A549 treated with GW870086 at 1 μM for 4 hours (cell line): Measurements from ENCODE around the gene SLC43A3. TPM values are rescaled to one million over a fixed set of nuclear protein-coding genes. Genes with fewer than 3 reads are reported as not detected.

Experiments
- total RNA-seq: library from RNA; stranded (reverse); fragments of 200-300 nt; extraction: Qiagen RNA extraction; gene quantifications from 5 replicates; pipeline ENCODE4 v1.2.3, GENCODE V29; 2022; ENCODE audit warnings: low read depth

Gene SLC43A3
- total RNA-seq, result 0.26 to 1.3 TPM (median 0.53 TPM) in 5 replicates

DNA sequence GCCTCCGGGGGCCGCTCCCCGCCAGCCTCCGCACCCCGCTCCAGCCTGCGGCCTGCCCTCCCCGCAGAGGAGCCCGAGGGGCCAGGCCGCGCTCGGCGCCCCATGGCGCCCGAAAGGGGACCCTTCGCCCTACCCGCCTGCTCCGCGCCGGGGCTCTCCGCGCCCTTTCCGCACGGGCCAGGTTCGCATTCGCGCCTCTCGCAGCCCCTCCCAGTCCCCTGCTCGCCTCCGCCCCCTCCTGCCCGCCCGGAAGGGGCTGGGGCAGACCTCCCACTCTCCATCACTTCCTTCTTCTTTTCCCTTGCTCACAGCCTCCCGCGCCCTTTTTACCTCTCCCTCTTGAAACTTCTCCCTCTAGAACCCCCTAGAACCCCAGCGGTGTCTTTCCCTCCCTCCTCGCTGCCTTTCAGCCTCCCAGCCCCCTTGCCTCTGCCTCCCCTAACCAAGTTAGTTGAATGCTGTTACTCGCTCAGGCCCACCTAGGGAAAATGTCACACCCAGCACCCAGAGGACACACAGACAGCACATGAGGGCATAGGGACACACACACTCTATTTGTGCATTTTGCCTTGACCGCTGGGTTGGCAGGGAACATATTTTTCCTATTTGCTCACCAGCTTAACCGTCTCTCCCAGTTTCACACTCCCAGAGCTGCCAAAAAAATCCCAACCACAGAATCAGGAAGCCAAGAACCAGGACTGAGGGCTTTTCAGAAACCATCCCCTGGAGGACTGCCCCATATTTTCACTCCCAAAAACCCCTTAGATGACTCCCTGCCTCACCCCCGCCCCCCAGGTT is at the start of gene SLC43A3:
TSS of gene SLC43A3 (minus strand) at position 193 of the 798 bp plus-strand sequence. CDS start 949 bp downstream, outside the sequence.

DNA sequence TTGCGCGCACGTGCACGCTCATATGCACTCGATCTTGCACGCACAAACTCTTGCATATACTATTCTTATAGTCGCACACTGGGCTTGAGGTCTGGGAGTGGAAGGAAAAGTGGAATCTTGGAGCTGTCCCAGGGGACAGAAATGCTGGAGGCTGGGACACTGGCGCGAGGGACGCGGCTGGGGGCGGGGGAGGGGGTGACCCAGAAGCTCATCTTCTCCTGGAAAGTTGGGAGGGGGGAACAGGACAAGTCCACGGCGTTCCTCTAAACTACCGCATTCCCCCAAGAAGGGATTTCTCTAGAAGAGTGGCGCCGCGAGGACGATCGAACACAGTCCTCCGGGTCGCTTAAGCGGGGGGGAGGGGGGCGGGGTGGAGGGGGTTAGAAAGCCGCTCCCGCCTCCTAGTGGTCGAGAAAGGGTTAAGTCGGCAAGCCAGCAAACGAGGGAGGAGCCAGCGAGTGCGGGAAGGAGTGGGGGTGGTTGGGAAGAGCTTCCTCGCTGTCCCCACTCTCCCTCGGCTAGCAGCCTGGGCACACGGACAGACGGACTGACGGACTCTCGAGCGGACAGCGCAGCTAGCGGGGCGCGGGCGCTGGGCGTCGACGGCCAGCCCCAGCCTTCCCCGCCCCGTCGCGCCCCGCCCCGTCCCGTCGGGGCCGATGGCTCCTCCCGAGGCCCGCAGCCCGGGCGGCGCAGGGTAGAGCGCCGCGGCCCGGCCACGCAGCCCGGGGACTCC is 33.3 kb upstream of the SLC43A3 start, which contains the start of gene RTN4RL2:
TSS of gene RTN4RL2 (plus strand) at position 507 of the 736 bp plus-strand sequence. CDS start 338 bp downstream, outside the sequence.

DNA sequence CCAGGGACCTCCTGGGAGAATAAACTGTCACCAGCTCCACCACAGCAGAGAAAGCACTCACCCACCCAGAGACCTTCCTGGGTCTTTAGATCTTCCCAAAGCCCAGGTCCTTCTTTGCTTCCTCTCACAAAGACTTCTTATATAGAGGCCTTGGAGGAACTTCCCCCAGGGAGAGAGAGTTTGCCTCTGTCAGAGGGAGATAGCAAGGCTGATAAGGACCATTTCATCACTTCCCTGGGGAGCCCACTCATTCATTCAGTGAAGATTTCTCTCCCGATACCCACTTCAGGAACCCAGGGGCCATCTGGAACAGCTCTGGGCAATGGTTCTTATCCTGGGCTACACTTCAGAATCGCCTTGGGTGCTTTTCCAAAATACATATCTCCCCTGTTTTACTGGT is 36.4 kb downstream of the SLC43A3 start, which contains the start of gene PRG2:
TSS of gene PRG2 (minus strand) at position 116 of the 400 bp plus-strand sequence. CDS start 706 bp downstream, outside the sequence.

DNA sequence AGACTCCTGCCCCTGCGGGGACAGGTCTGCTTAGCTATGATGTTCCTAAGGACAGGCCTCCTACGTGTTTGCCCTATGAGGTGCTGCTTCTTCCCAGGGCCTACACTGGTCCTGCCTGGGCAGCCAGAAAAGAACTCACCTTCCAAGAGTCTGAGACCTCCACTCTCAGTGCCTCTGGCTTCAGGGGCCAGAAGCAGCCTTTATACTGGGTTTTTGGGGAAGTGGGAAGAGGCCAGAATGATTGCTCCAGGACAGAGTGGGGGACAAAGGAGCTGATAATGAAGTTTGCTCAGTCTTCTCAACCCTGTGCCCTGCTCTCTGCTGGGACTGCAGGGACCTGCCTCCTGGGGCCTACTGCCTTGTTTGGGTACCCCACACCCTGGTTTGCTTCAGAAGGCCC is 45.9 kb downstream of the SLC43A3 start, which contains the start of gene PRG3:
TSS of gene PRG3 (minus strand) at position 176 of the 400 bp plus-strand sequence. CDS start 442 bp downstream, outside the sequence.

Other genes starting within 250 kb of the SLC43A3 start
- not detected in 5 replicates for gene LRRC55, start 245.2 kb downstream of the SLC43A3 start, total RNA-seq
- gene APLNR, start 189.9 kb downstream of the SLC43A3 start, total RNA-seq, result 0.05 TPM in 1 of 5 replicates, not detected in the others
- 71.5 to 93.7 TPM (median 88.7 TPM) in 5 replicates for gene TNKS1BP1, start 102.2 kb downstream of the SLC43A3 start, total RNA-seq
- 204 to 235 TPM (median 224 TPM) in 5 replicates for gene SSRP1, start 91.2 kb downstream of the SLC43A3 start, total RNA-seq
- gene P2RX3, start 88.8 kb downstream of the SLC43A3 start, total RNA-seq, result 0.08 to 0.17 TPM (median 0.11 TPM) in 4 of 5 replicates, not detected in the other
- not detected in 5 replicates for gene PRG3, start 46.0 kb downstream of the SLC43A3 start, total RNA-seq
- gene PRG2, start 36.5 kb downstream of the SLC43A3 start, total RNA-seq, result not detected in 5 replicates
- gene RTN4RL2, start 33.4 kb upstream of the SLC43A3 start, total RNA-seq, result 50.4 to 95.0 TPM (median 89.7 TPM) in 5 replicates
- 1.9 to 2.8 TPM (median 2.6 TPM) in 5 replicates for gene SLC43A1, start 88.6 kb upstream of the SLC43A3 start, total RNA-seq
- 141 to 185 TPM (median 160 TPM) in 5 replicates for gene TIMM10, start 103.6 kb upstream of the SLC43A3 start, total RNA-seq
- not detected in 5 replicates for gene SMTNL1, start 110.5 kb upstream of the SLC43A3 start, total RNA-seq
- 35.0 to 43.1 TPM (median 41.4 TPM) in 5 replicates for gene UBE2L6, start 140.6 kb upstream of the SLC43A3 start, total RNA-seq
- 0.34 to 1.2 TPM (median 0.87 TPM) in 5 replicates for gene SERPING1, start 170.6 kb upstream of the SLC43A3 start, total RNA-seq
- 0.11 to 0.59 TPM (median 0.32 TPM) in 4 of 5 replicates, not detected in the other for gene YPEL4, start 222.8 kb upstream of the SLC43A3 start, total RNA-seq
- 25.7 to 31.9 TPM (median 29.2 TPM) in 5 replicates for gene CLP1, start 230.6 kb upstream of the SLC43A3 start, total RNA-seq
- gene ZDHHC5, start 241.0 kb upstream of the SLC43A3 start, total RNA-seq, result 68.1 to 74.7 TPM (median 71.7 TPM) in 5 replicates